GM12878 (cell line): ENCODE results near the gene SPDYC. TPM values are rescaled to one million over a fixed set of nuclear protein-coding genes. Genes with fewer than 3 reads are reported as not detected.

Experiments
- ATAC-seq: fragments of 200-7000 bp; cut with Tn5 transposase; 3 replicates; pipeline ENCODE4 v1.9.1; 2020; ENCODE audit warnings: mild to moderate bottlenecking, moderate library complexity
- BruUV-seq: library from RNA; stranded (reverse); fragments of 400-500 nt; replicated peaks from 2 replicates; lab custom pipeline; 2021; lab: Mats Ljungman, UMichigan
- CTCF ChIA-PET: fragments of 300-600 bp; sonication (Branson Sonifier 250); formaldehyde crosslinking; extraction: SDS; loops from one replicate; lab custom pipeline; 2021; ENCODE audit warnings: inconsistent platforms; lab: Yijun Ruan, JAX
- POLR2A ChIA-PET: fragments of 350-600 bp; formaldehyde crosslinking; extraction: SDS; loops from one replicate; lab custom pipeline; 2021; ENCODE audit warnings: inconsistent platforms; lab: Charles Lee
- RAD21 ChIA-PET: fragments of 300-600 bp; sonication (Branson Sonifier 250); formaldehyde crosslinking; loops from one replicate; lab custom pipeline; 2023; ENCODE audit warnings: antibody characterized with exemption; ENCODE audit not compliant: unreplicated experiment; lab: Charles Lee
- SMC1A ChIA-PET: fragments of 300-600 bp; sonication (Branson Sonifier 250); formaldehyde crosslinking; loops from one replicate; lab custom pipeline; 2023; ENCODE audit not compliant: unreplicated experiment, uncharacterized antibody; lab: Charles Lee
- DNase-seq: peaks from one replicate; pipeline ENCODE4 v3.0.0-alpha.2; 2011; ENCODE audit warnings: low read depth, low spot score
- FAIRE-seq: peaks from 3 replicates; lab custom pipeline; 2011; peaks lifted over from hg19 to GRCh38; lab: Jason Lieb, UNC
- H2AFZ ChIP-seq: 2 replicates; pipeline ENCODE4 v1.6.0; 2011; ENCODE audit warnings: low read depth, low read length, control low read depth; ENCODE audit not compliant: control insufficient read depth
- H3K27ac ChIP-seq: 2 replicates; pipeline ENCODE4 v1.5.1; 2011; ENCODE audit warnings: control low read depth; ENCODE audit not compliant: control insufficient read depth, insufficient read depth
- H3K27me3 ChIP-seq, 2 experiments: replicated peaks in 1 of 2; 2 replicates each; pipeline versions ENCODE4 v1.6.0 to v1.6.1; 2011; ENCODE audit warnings: low read length in 1 of 2; ENCODE audit not compliant: control insufficient read depth in 2 of 2, insufficient read depth in 2 of 2
- H3K36me3 ChIP-seq, 2 experiments: 2 replicates each; pipeline ENCODE4 v1.5.1; 2011; ENCODE audit warnings: low read length in 1 of 2; ENCODE audit not compliant: control insufficient read depth in 2 of 2, insufficient read depth in 2 of 2
- H3K4me1 ChIP-seq: 2 replicates; pipeline ENCODE4 v1.6.1; 2011; ENCODE audit warnings: mild to moderate bottlenecking, low read length, moderate library complexity, mixed read lengths; ENCODE audit not compliant: control insufficient read depth, insufficient read depth
- H3K4me2 ChIP-seq: 2 replicates; pipeline ENCODE4 v1.6.0; 2011; ENCODE audit warnings: control low read depth; ENCODE audit not compliant: control insufficient read depth, insufficient read depth
- H3K4me3 ChIP-seq: fragments of 200-600 bp; sonication (generic); 2 replicates; pipeline ENCODE4 v1.5.1; 2016
- H3K79me2 ChIP-seq: 2 replicates; pipeline ENCODE4 v1.6.0; 2011; ENCODE audit warnings: low read length; ENCODE audit not compliant: control insufficient read depth, insufficient read depth
- H3K9ac ChIP-seq: 2 replicates; pipeline ENCODE4 v1.8.0; 2011; ENCODE audit warnings: low read length, control low read depth, mixed read lengths; ENCODE audit not compliant: control insufficient read depth, insufficient read depth
- H3K9me3 ChIP-seq: replicated peaks from 3 replicates; pipeline ENCODE4 v1.5.1; 2011; ENCODE audit warnings: mild to moderate bottlenecking, low read length; ENCODE audit not compliant: control insufficient read depth, insufficient read depth
- H4K20me1 ChIP-seq: 2 replicates; pipeline ENCODE4 v1.6.0; 2011; ENCODE audit not compliant: control insufficient read depth, insufficient read depth
- CREB1 ChIP-seq: IDR thresholded peaks from 2 replicates; pipeline ENCODE4 v1.6.1; 2012; ENCODE audit warnings: low read depth, mild to moderate bottlenecking, inconsistent platforms
- ELK1 ChIP-seq: IDR thresholded peaks from 2 replicates; pipeline ENCODE4 v1.6.1; 2012; ENCODE audit warnings: low read depth, low read length, improper control_type of control experiment
- FOS ChIP-seq: IDR thresholded peaks from 3 replicates; pipeline ENCODE4 v1.6.1; 2011; ENCODE audit warnings: borderline replicate concordance; ENCODE audit not compliant: insufficient read length; ENCODE audit errors: extremely low read depth
- HSF1 ChIP-seq: fragments of 150-350 bp; IDR thresholded peaks from 2 replicates; pipeline ENCODE4 v1.6.1; 2014; ENCODE audit warnings: mild to moderate bottlenecking, low read depth, low read length
- MYC ChIP-seq: IDR thresholded peaks from 2 replicates; pipeline ENCODE4 v1.6.1; 2011; ENCODE audit warnings: mild to moderate bottlenecking, low read length, moderate library complexity, inconsistent platforms; ENCODE audit not compliant: insufficient read depth, insufficient replicate concordance, insufficient read length, severe bottlenecking
- NFYB ChIP-seq: IDR thresholded peaks from 2 replicates; pipeline ENCODE4 v1.6.1; 2011; ENCODE audit warnings: low read depth, mild to moderate bottlenecking, low read length, improper control_type of control experiment, moderate library complexity; ENCODE audit not compliant: insufficient read depth
- PAX8 ChIP-seq: fragments of 450-650 bp; IDR thresholded peaks from 2 replicates; pipeline ENCODE4 v1.6.1; 2017; ENCODE audit warnings: mild to moderate bottlenecking, moderate library complexity
- POLR2AphosphoS2 ChIP-seq: IDR thresholded peaks from 2 replicates; pipeline ENCODE4 v1.6.1; 2011; ENCODE audit warnings: low read depth, mild to moderate bottlenecking, low read length, improper control_type of control experiment, moderate library complexity
- RCOR1 ChIP-seq: conservative IDR thresholded peaks from 2 replicates; pipeline ENCODE4 v1.6.1; 2012; ENCODE audit warnings: low read depth, low read length, improper control_type of control experiment
- RUNX3 ChIP-seq: IDR thresholded peaks from 2 replicates; pipeline ENCODE4 v1.6.1; 2012; ENCODE audit warnings: low read length, inconsistent platforms
- SMC3 ChIP-seq: IDR thresholded peaks from 2 replicates; pipeline ENCODE4 v1.6.1; 2011; ENCODE audit warnings: low read length, improper control_type of control experiment, borderline replicate concordance
- SRF ChIP-seq, 2 experiments: IDR thresholded peaks; 2 replicates each; pipeline ENCODE4 v1.6.1; 2011; ENCODE audit warnings: low read depth in 2 of 2, low read length in 2 of 2, mild to moderate bottlenecking in 1 of 2, moderate library complexity in 1 of 2
- STAT1 ChIP-seq: fragments of 450-650 bp; conservative IDR thresholded peaks from 2 replicates; pipeline ENCODE4 v1.6.1; 2014; ENCODE audit warnings: antibody characterized with exemption, mild to moderate bottlenecking
- STAT3 ChIP-seq: IDR thresholded peaks from 2 replicates; pipeline ENCODE4 v1.6.1; 2011; ENCODE audit warnings: low read depth, low read length, improper control_type of control experiment
- ZBTB40 ChIP-seq: fragments of 450-650 bp; IDR thresholded peaks from 2 replicates; pipeline ENCODE4 v1.6.1; 2016; ENCODE audit warnings: mild to moderate bottlenecking, moderate library complexity, borderline replicate concordance
- ZNF217 ChIP-seq: fragments of 450-650 bp; IDR thresholded peaks from 2 replicates; pipeline ENCODE4 v1.6.1; 2017; ENCODE audit warnings: antibody characterized with exemption, mild to moderate bottlenecking
- WGBS: methylation state at CpG from one replicate; pipeline ENCODE4 v1.1.6; 2016; ENCODE audit warnings: low lambda C conversion rate; ENCODE audit not compliant: insufficient replicate concordance, insufficient coverage; ENCODE audit errors: missing lambda C conversion rate; 5-methylcytosine and 5-hydroxymethylcytosine counted together
- in situ Hi-C: fragments of 300-500 bp; cut with MboI; formaldehyde crosslinking; loops from 9 replicates; pipeline ENCODE4 v1.14.3; 2018; ENCODE audit warnings: mixed read lengths
- intact Hi-C: fragments of 100-400 bp; cut with micrococcal nuclease; formaldehyde crosslinking; loops from one replicate; pipeline ENCODE4 v1.14.2; 2022; ENCODE audit not compliant: unreplicated experiment
- polyA plus RNA-seq, 11 experiments: library from polyadenylated mRNA; depleted of rRNA in 4 of 11; unstranded in 6 of 11; stranded (reverse) in 5 of 11; fragments of >200 nt; fragmentation: Nextera tagmentation in 4 of 11; fragmentation: Illumina TruSeq in 1 of 11; extraction: Ambion mirVana in 4 of 11; extraction: Trizol in 1 of 11; gene quantifications; 1 replicate in 1 of 11; 2 replicates in 10 of 11; pipeline versions ENCODE4 v1.2.1 to v1.2.3, GENCODE V29; 2011 to 2016; ENCODE audit warnings: inconsistent platforms in 2 of 11, missing spikeins in 2 of 11, low read depth in 1 of 11
- total RNA-seq, 4 experiments: library from RNA; depleted of rRNA in 3 of 4; stranded (reverse); fragments of >200 nt in 3 of 4; fragmentation: Illumina TruSeq in 1 of 4; extraction: Trizol in 1 of 4; gene quantifications; 2 replicates each; pipeline versions ENCODE4 v1.2.1 to v1.2.3, GENCODE V29; 2013 to 2021

The SPDYC gene
- total and polyA plus RNA-seq, 10 of the 15 experiments (the other 5 are each of a cell fraction or from before 2014, with no cell fraction given) = not detected

- DNase-seq (no peak), FAIRE-seq (no peak), ATAC-seq (no peak)
- BruUV-seq = no TSS peak
- Histone ChIP-seq H2AFZ (no peak overlapping the region), H3K36me3 (no peaks in the 10 kb centered on the region), H3K4me1 (peaks cover 13% of the 10 kb centered on the region), H3K9me3 (no peaks in the 10 kb centered on the region), H4K20me1 (no peaks in the 10 kb centered on the region), H3K4me3 (no peak overlapping the region), H3K79me2 (no peaks in the 10 kb centered on the region), H3K4me2 (no peak overlapping the region), H3K27me3 (no peaks in the 10 kb centered on the region), H3K9ac (no peak overlapping the region), H3K27ac (no peak overlapping the region)
- WGBS = 65% methylated on average over 3 of the region's 3 CpGs
- RAD21 ChIA-PET = no interaction called here
- CTCF ChIA-PET = no interaction called here
- in situ Hi-C loops (no loop called here), intact Hi-C loops (no loop called here)
- SMC1A ChIA-PET = interaction anchor here (0.9 kb wide), 1 partner anchor 18 kb away, joined by 3 read pairs; no protein-coding TSS in a partner anchor
- no peak for TF ChIP-seq ZBTB40
- TF ChIP-seq POLR2AphosphoS2 = no peak
- no peak for TF ChIP-seq HSF1
- no peak for TF ChIP-seq NFYB
- TF ChIP-seq FOS = no peak
- no peak for TF ChIP-seq RUNX3
- no peak for TF ChIP-seq CREB1
- no peak for TF ChIP-seq SMC3
- no peak for TF ChIP-seq ZNF217
- TF ChIP-seq STAT1 = no peak
- no peak for TF ChIP-seq MYC
- TF ChIP-seq ELK1 = no peak
- TF ChIP-seq PAX8 = no peak
- no peak for TF ChIP-seq SRF (IDR thresholded peaks at IDR 0.05; ENCODE audit: low read depth in 2 of 2, low read length in 2 of 2)
- no peak for TF ChIP-seq STAT3
- no peak for TF ChIP-seq RCOR1
- POLR2A ChIA-PET = no interaction called here
Measured at GRCh38 chr11:65160643-65161042, 9.4 kb upstream of the SPDYC start.
